A673 (cell line): ENCODE results near the gene OR12D2.

ENCODE experiments used
- EZH2 ChIP-seq: fragments of 200-600 bp; sonication (generic); IDR thresholded peaks from 2 replicates; pipeline ENCODE4 v1.6.1; 2017; ENCODE audit warnings: borderline replicate concordance, low read depth, mild to moderate bottlenecking, mixed read lengths, antibody characterized with exemption, low read length; ENCODE audit not compliant: poor library complexity, severe bottlenecking
- TF ChIP-seq, protein P1 (sequence below): fragments of 300-800, 200-600 bp; sonication (generic); conservative IDR thresholded peaks from 2 replicates; pipeline ENCODE4 v1.5.1; 2017; ENCODE audit warnings: low read depth, mild to moderate bottlenecking, antibody characterized with exemption, low read length, moderate library complexity, mixed read lengths

DNA sequence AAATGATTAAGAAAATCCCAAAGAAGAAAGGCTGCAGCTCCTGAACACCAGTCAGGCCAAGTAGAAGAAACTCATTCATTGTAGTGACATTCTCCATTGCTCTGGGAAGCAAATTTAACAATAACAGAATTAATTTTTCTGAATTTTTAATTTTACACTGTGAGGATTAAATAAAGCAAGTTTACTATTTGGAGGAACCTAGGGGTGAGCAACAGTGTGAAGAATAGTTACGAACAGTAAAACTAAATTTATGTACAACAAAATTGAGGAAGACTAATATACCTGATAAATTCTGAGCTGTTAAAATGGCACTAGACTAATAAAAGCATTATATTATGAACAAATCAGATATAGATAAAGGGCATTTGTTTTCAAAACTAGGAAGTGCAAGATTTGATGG lies 20.2 kb upstream of the OR12D2 start, which contains the start of gene OR12D3:
- TF ChIP-seq, protein P1, sequence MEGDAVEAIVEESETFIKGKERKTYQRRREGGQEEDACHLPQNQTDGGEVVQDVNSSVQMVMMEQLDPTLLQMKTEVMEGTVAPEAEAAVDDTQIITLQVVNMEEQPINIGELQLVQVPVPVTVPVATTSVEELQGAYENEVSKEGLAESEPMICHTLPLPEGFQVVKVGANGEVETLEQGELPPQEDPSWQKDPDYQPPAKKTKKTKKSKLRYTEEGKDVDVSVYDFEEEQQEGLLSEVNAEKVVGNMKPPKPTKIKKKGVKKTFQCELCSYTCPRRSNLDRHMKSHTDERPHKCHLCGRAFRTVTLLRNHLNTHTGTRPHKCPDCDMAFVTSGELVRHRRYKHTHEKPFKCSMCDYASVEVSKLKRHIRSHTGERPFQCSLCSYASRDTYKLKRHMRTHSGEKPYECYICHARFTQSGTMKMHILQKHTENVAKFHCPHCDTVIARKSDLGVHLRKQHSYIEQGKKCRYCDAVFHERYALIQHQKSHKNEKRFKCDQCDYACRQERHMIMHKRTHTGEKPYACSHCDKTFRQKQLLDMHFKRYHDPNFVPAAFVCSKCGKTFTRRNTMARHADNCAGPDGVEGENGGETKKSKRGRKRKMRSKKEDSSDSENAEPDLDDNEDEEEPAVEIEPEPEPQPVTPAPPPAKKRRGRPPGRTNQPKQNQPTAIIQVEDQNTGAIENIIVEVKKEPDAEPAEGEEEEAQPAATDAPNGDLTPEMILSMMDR = no peak
- no peak for TF ChIP-seq EZH2
